LNCaP clone FGC (cell line): ENCODE data around the gene NUDT3.
"Not testable (repeated sequence)": the region's sequence is repeated elsewhere in the genome, so short reads cannot be mapped to it uniquely, and the experiment has no call there.

Experiments used
- DNase-seq: peaks from one replicate; pipeline ENCODE4 v3.0.0-alpha.2; 2011; ENCODE audit warnings: low read depth
- H3K4me3 ChIP-seq: 2 replicates; pipeline ENCODE4 v1.5.1; 2011; ENCODE audit warnings: mild to moderate bottlenecking, low read depth, low read length, control low read depth
- CTCF ChIP-seq: IDR thresholded peaks from 2 replicates; pipeline ENCODE4 v1.5.1; 2012; ENCODE audit warnings: mild to moderate bottlenecking; ENCODE audit not compliant: control insufficient read depth, insufficient read depth; ENCODE audit errors: extremely low read depth

Gene NUDT3

DNA sequence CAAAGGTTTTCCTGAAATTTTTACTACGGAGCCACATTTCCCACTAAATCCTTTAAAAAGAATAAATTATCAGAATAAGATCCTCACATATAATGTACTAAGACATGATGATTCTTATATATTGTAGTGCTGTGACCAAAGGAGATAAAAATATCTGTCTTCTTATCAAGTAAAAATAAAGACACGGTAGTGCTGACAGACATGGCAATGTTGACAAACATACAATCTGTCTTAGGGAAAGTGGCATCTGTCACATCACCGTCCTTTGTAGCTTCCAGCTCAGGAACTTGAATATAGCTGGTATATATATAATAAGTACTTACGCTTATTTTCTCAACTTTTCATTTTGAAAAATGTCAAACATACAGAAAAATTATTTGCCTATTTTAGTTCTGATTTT is 66.8 kb downstream of the NUDT3 start:
- no peak for TF ChIP-seq CTCF
- H3K4me3 ChIP-seq: no peak overlapping the region
- no peak for DNase-seq

- no peak for DNase-seq
- TF ChIP-seq CTCF: no peak
These were observed 67.6 kb downstream of the NUDT3 start for GRCh38 chr6:34324738-34325444.

DNA sequence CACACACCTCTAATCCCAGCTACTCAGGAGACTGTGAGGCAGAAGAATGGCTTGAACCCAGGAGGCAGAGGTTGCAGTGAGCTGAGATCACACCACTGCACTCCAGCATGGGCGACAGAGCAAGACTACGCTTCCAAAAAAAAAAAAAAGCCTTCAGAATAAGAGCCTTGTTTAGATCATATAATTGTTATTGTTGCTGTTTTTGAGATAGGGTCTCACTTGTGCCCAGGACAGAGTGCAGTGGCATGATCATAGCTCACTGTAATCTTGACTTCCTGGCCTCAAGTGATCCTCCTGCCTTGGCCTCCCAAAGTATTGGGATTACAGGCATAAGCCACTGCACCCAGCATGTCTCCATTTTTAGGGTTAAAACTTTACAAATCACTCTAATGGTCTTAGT is 68.2 kb downstream of the NUDT3 start:
- H3K4me3 ChIP-seq, DNase-seq: not testable (repeated sequence)

More at GRCh38 chr6:34324738-34325444, 67.6 kb downstream of the NUDT3 start:
- H3K4me3 ChIP-seq: no peak overlapping the region

DNA sequence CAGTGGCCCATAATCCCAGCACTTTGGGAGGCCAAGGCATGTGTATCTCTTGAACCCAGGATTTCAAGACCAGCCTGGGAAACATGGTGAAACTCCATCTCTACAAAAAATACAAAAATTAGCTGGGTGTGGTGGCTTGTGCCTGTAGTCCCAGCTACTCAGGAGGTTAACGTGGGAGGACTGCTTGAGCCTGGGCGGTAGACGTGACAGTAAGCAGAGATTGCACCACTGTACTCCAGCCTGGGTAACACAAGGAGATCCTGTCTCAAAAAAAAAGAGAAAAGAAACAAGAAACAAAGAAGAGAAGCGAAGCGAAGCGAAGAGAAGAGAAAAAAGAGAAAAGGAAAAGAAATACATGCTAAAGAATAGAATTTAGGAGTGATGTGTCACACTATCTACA is 69.2 kb downstream of the NUDT3 start:
- DNase-seq: no peak
- no peak overlapping the region for H3K4me3 ChIP-seq
- TF ChIP-seq CTCF: no peak

DNA sequence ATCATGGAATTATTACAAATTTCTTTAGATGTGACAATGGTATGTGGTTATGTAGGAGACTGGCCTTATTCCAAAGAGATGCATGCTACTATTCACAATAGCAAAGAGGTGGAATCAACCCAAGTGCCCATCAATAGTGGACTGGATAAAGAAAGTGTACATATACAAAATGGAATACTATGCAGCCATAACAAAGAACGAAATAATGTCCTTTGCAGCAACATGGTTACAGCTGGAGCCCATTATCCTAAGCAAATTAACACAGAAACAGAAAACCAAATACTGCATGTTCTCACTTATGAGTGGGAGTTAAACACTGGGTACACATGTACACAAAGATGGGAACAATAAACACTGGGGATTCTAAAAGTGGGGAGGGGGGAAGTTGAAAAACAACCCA is 69.7 kb downstream of the NUDT3 start:
- no peak for DNase-seq
- no peak for TF ChIP-seq CTCF

GRCh38 chr6:34321821-34322220 is 70.6 kb downstream of the NUDT3 start:
- DNase-seq: no peak
- no peak for TF ChIP-seq CTCF
- H3K4me3 ChIP-seq: no peak overlapping the region

More for the DNA sequence above, 69.7 kb downstream of the NUDT3 start:
- no peak overlapping the region for H3K4me3 ChIP-seq

- TF ChIP-seq CTCF: no peak
- DNase-seq: no peak
- H3K4me3 ChIP-seq: no peak overlapping the region
These were observed 73.0 kb downstream of the NUDT3 start for GRCh38 chr6:34319471-34319885.
